NCI-H128 (cell line): ENCODE measurements around the gene LCORL.
"Not testable (repeated sequence)": the region's sequence is repeated elsewhere in the genome, so short reads cannot be mapped to it uniquely, and the experiment has no call there.

Source experiments
- DNase-seq: peaks from one replicate; lab custom pipeline; 2025; ENCODE audit not compliant: unreplicated experiment; lab: John Stamatoyannopoulos, UW

Gene LCORL

GRCh38 chr4:18020671-18021469 is 685 bp downstream of the LCORL start:
- DNase-seq, result peak; percentile 41

GRCh38 chr4:18020145-18020670 is 1.3 kb downstream of the LCORL start:
- no peak for DNase-seq

GRCh38 chr4:18014269-18014668 is 7.3 kb downstream of the LCORL start:
- DNase-seq, result no peak

- no peak for DNase-seq
Measured at GRCh38 chr4:18012807-18013462, 8.6 kb downstream of the LCORL start.

GRCh38 chr4:18012134-18012806 is 9.3 kb downstream of the LCORL start:
- DNase-seq, result no peak

- no peak for DNase-seq
Measured at GRCh38 chr4:18007625-18008024, 13.9 kb downstream of the LCORL start.

- DNase-seq, result not testable (repeated sequence)
Measured at GRCh38 chr4:18006432-18006831, 15.1 kb downstream of the LCORL start.

- no peak for DNase-seq
Measured at GRCh38 chr4:17997129-17997528, 24.4 kb downstream of the LCORL start.

- DNase-seq, result no peak
Measured at GRCh38 chr4:17995165-17995564, 26.4 kb downstream of the LCORL start.

- no peak for DNase-seq
Measured at GRCh38 chr4:17985832-17986231, 35.7 kb downstream of the LCORL start.

- no peak for DNase-seq
Measured at GRCh38 chr4:17981063-17981462, 40.5 kb downstream of the LCORL start.

GRCh38 chr4:17968721-17969120 is 52.8 kb downstream of the LCORL start:
- no peak for DNase-seq

GRCh38 chr4:17967078-17967477 is 54.5 kb downstream of the LCORL start:
- DNase-seq, result no peak

GRCh38 chr4:17966312-17966711 is 55.2 kb downstream of the LCORL start:
- DNase-seq, result no peak

- DNase-seq, result no peak
Measured at GRCh38 chr4:17964576-17964975, 57.0 kb downstream of the LCORL start.

GRCh38 chr4:17962171-17962570 is 59.4 kb downstream of the LCORL start:
- no peak for DNase-seq

- no peak for DNase-seq
Measured at GRCh38 chr4:17961249-17961648, 60.3 kb downstream of the LCORL start.

- no peak for DNase-seq
Measured at GRCh38 chr4:17958181-17958580, 63.4 kb downstream of the LCORL start.

- no peak for DNase-seq
Measured at GRCh38 chr4:17957688-17958087, 63.9 kb downstream of the LCORL start.

- no peak for DNase-seq
Measured at GRCh38 chr4:17956245-17956644, 65.3 kb downstream of the LCORL start.

GRCh38 chr4:17945303-17945702 is 76.3 kb downstream of the LCORL start:
- no peak for DNase-seq

GRCh38 chr4:17941731-17942130 is 79.8 kb downstream of the LCORL start:
- no peak for DNase-seq
